Subcutaneous abdominal adipose tissue (tissue), 5 donors: Measurements from ENCODE around the gene DPP6.

ENCODE experiments used
- H3K27ac ChIP-seq: one replicate; pipeline ENCODE4 v1.7.0; 2013; ENCODE audit warnings: low read depth, mild to moderate bottlenecking, inconsistent platforms, low read length, moderate library complexity
- H3K27me3 ChIP-seq, 5 donors: one replicate each; pipeline ENCODE4 v1.7.0; 2013; ENCODE audit warnings: low read length in 5 of 5, inconsistent platforms in 1 of 5; ENCODE audit not compliant: control insufficient read depth in 5 of 5, insufficient read depth in 4 of 5
- H3K36me3 ChIP-seq, 5 donors: one replicate each; pipeline ENCODE4 v1.7.0; 2013; ENCODE audit warnings: low read length in 5 of 5; ENCODE audit not compliant: control insufficient read depth in 5 of 5, insufficient read depth in 5 of 5
- H3K4me1 ChIP-seq, 5 donors: one replicate each; pipeline ENCODE4 v1.7.0; 2013; ENCODE audit warnings: low read length in 5 of 5, mild to moderate bottlenecking in 3 of 5, moderate library complexity in 1 of 5; ENCODE audit not compliant: control insufficient read depth in 5 of 5, insufficient read depth in 5 of 5
- H3K4me3 ChIP-seq, 5 donors: one replicate each; pipeline ENCODE4 v1.7.0; 2013; ENCODE audit warnings: low read length in 5 of 5, low read depth in 1 of 5
- H3K9ac ChIP-seq, 5 donors: one replicate each; pipeline ENCODE4 v1.7.0; 2013; ENCODE audit warnings: low read length in 5 of 5, mild to moderate bottlenecking in 4 of 5, moderate library complexity in 3 of 5
- H3K9me3 ChIP-seq, 5 donors: one replicate each; pipeline ENCODE4 v1.7.0; 2013; ENCODE audit warnings: low read length in 5 of 5; ENCODE audit not compliant: control insufficient read depth in 5 of 5
- donor health status: healthy.
- donor health status: healthy.
- donor health status: healthy.
- donor health status: healthy.
- donor health status: healthy.

Gene DPP6

DNA sequence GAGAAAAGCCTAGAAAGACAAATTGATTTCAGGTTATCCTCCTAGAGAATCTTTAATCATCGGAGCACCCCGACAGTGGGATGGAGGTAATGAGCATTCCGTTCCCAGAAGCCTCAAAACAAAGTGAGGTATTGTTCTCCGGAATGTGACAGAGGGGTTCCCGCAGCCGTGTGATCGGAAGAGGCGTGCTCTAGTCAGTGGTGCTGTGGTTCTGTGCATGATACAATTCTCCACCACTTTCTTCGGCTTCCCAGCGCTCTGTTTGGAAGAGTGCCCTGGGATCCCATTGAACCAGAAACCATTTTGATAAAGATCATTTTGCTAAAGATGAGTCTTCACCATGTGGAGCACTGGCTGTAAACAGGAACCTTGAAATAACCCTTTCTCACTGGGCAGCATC is 516.1 kb downstream of the DPP6 start:
- Histone ChIP-seq H3K27ac (no peak overlapping the region), H3K4me1 (no peaks in the 10 kb centered on the region), H3K4me3 (no peak overlapping the region), H3K9ac (no peak overlapping the region), H3K9me3 (peaks cover 0 to 3% (median 0%) of the 10 kb centered on the region in 5 donors), H3K36me3 (no peaks in the 10 kb centered on the region), H3K27me3 (no peaks in the 10 kb centered on the region)

DNA sequence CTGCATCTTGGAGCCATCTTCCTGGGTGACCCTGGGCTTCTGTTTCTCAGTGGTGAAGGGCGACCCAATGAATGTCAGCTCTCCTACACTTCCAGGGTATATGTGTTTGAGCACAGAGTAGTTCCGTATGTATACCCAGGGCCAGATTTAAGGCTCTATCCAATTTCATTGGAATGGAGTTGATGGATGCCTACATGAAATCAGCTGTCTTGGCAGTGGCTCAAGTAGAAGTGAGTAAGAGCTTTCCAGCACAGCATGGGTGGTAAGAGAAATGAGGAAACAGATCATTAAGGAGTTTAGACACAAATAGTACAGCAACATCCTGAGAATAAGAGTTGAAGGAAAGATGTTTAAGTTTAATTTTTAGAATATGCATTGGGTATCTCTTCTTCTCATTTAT is 517.7 kb downstream of the DPP6 start:
- Histone ChIP-seq H3K27me3 (no peaks in the 10 kb centered on the region), H3K4me3 (no peak overlapping the region)

DNA sequence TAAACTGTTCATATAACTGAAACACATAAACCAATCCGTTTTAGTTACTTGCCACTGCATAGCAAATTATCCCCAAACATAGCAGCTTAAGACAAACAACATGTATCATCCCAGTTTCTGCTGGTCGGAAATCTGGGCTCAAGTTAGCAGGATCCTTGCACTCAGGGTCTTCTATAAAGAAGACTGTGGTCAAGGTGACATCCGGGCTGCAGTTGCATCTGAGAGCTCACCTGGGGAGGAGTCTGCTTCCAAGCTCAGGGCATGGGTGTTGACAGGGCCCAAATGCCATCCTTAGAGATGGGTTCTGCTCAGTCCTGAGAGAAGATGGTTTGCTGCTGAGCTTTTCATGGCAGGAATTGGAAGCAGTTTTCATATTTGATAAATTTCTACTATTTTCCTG is 519.6 kb downstream of the DPP6 start:
- no peaks in the 10 kb centered on the region for H3K4me1 ChIP-seq
- H3K9ac ChIP-seq = no peak overlapping the region
- no peaks in the 10 kb centered on the region for H3K36me3 ChIP-seq
- no peaks in the 10 kb centered on the region for H3K27me3 ChIP-seq
- H3K27ac ChIP-seq = no peak overlapping the region
- peaks cover 0 to under 1% (median 0%) of the 10 kb centered on the region in 5 donors for H3K9me3 ChIP-seq
- no peak overlapping the region for H3K4me3 ChIP-seq

More for the DNA sequence above, 517.7 kb downstream of the DPP6 start:
- Histone ChIP-seq H3K4me1 (no peaks in the 10 kb centered on the region), H3K9ac (no peak overlapping the region), H3K27ac (no peak overlapping the region), H3K9me3 (no peaks in the 10 kb centered on the region), H3K36me3 (no peaks in the 10 kb centered on the region)

DNA sequence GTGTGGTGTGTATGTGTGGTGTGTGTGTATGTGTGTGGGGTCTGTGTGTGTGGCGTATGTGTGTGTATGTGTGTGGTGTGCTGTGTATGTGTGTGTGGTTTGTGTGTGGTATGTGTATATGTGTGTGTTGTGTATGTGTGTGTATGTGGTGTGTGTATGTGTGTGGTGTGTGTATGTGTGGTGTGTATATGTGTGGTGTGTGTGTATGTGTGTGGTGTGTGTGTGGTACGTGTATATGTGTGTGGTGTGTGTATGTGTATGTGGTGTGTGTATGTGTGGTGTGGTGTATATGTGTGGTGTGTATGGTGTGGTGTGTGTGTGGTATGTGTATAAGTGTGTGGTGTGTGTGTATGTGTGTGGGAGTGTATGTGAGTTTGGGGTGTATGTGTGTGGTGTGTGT is 522.0 kb downstream of the DPP6 start:
- no peak overlapping the region for H3K9ac ChIP-seq
- H3K4me3 ChIP-seq = no peak overlapping the region
- no peaks in the 10 kb centered on the region for H3K4me1 ChIP-seq
- no peaks in the 10 kb centered on the region for H3K27me3 ChIP-seq
- H3K27ac ChIP-seq = no peak overlapping the region
- peaks cover 0 to 3% (median 0%) of the 10 kb centered on the region in 5 donors for H3K9me3 ChIP-seq
- no peaks in the 10 kb centered on the region for H3K36me3 ChIP-seq

DNA sequence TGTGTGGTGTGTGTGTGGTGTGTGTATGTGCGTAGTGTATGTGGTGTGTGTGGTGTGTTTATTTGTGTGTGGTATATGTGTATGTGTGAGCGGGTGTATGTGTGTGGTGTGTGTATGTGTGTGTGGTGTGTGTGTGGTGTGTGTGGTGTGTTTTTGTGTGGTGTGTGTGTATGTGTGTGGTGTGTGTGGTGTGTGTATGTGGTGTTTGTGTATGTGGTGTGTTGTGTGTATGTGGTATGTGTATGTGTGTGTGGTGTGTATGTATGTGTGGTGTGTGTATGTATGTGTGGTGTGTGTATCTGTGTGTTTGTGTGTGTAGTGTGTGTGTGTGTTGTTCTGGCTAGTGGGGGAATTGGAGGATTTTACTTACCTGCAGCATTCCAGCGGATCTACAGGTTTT is 523.3 kb downstream of the DPP6 start:
- Histone ChIP-seq H3K27ac (no peak overlapping the region), H3K27me3 (no peaks in the 10 kb centered on the region), H3K9ac (no peak overlapping the region), H3K36me3 (no peaks in the 10 kb centered on the region), H3K4me3 (no peak overlapping the region), H3K4me1 (no peaks in the 10 kb centered on the region), H3K9me3 (peaks cover 0 to 3% (median 0%) of the 10 kb centered on the region in 5 donors)

DNA sequence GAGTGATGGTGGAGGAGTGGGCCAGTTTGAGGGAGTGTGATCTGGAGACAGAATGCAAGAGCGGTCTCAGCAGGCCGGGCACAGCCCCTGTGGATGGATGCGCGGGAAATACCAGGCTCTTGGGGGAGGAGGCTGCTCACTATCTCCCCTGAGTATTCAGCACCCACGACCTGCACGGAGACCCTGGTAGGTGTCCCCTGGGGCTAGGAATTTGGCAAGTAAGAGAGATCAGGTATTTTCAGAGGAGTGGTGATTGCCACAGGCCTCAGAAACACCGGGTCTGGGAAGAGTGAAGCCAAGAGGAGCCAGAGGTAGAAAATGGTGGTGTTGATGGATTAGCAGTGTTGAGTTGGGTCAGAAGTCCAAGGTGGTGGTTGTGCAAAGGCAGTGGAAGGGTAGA is 524.4 kb downstream of the DPP6 start:
- Histone ChIP-seq H3K36me3 (no peaks in the 10 kb centered on the region), H3K4me1 (no peaks in the 10 kb centered on the region), H3K9me3 (peaks cover 0 to 3% (median 0%) of the 10 kb centered on the region in 5 donors), H3K4me3 (no peak overlapping the region), H3K9ac (no peak overlapping the region), H3K27me3 (no peaks in the 10 kb centered on the region), H3K27ac (no peak overlapping the region)

DNA sequence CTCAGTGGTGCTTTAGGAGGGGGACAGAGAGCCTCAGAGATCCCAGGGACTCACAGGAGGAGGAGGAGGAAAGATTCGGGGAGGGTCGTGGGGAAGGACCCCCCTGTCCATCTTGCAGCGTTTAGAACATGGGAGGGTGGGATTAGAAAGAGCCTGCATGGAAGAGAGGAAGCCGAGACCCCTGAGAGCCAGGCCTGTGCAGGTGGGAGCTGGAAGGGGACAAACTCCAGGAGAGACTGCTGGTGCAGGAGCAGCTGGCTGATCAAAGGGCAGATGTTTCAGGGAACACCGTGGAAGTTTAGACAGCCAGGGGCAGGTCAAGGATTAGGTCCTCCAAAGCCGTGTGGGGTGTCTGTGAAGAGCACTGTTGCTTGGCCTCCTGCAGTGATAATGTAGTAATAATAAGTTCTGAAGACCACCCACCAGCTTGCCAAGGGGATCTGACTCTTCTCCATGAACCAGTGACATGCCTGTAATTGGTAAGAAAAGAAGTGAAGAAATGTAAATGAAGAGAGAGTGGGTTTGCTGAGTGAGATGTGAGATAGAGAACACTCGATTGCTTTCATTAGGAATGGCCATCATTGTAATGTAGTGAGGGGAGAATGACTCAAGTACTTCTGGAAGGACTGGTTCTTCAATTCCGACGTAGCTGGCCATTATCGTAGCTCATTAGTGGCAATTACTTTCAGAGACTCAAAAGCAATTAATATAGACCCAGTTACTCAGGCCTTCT is 525.1 kb downstream of the DPP6 start:
- no peak overlapping the region for H3K4me3 ChIP-seq
- no peak overlapping the region for H3K27ac ChIP-seq
- H3K4me1 ChIP-seq = no peaks in the 10 kb centered on the region

DNA sequence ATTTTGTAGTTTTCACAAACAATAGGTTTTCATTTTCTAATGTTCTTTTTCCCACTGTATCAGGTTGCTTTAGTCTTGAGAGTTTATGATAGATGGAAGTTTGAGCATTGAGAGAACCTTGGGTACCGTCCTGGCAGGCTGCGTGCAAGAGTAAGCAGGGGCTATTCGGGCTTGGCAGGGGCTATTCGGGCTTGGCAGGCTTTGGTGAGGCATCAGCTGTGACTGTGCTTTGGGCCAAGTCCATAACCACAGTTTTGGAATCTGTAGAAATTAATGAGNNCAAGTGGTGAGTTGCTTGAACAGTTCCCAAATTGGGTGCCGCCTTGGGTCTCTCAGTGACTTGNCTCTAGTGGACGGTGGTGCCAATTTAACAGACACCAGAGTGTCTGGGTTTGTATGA is 526.1 kb downstream of the DPP6 start:
- H3K27me3 ChIP-seq = no peaks in the 10 kb centered on the region
- no peak overlapping the region for H3K27ac ChIP-seq
- H3K4me1 ChIP-seq = no peaks in the 10 kb centered on the region
- H3K9ac ChIP-seq = no peak overlapping the region
- no peak overlapping the region for H3K4me3 ChIP-seq
- H3K36me3 ChIP-seq = no peaks in the 10 kb centered on the region
- peaks cover 0 to 3% (median 0%) of the 10 kb centered on the region in 5 donors for H3K9me3 ChIP-seq

More for the DNA sequence above, 525.1 kb downstream of the DPP6 start:
- Histone ChIP-seq H3K9me3 (peaks cover 0 to 3% (median 0%) of the 10 kb centered on the region in 5 donors), H3K36me3 (no peaks in the 10 kb centered on the region), H3K9ac (no peak overlapping the region), H3K27me3 (no peaks in the 10 kb centered on the region)

DNA sequence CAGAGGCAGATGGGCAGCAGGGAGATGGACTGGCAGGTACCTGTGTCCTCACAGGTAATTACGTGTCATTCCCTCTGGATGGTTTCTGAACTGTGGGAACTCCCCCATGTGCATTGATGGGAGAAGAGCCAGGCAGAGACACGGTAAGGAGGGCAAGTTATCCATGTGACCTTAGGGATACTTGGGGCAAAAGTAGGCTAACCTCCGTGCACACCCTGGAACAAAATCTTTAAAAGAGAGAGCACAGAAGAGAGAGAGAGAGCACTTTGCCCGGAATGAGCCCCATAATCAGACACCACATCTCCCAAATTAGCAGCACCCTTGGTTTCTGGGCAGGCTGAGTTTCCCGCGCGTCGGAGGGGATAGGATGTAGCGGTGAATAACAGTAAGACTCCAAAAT is 527.5 kb downstream of the DPP6 start:
- H3K4me3 ChIP-seq = no peak overlapping the region
- peaks cover 0 to 4% (median 0%) of the 10 kb centered on the region in 5 donors for H3K4me1 ChIP-seq
- H3K27me3 ChIP-seq = no peaks in the 10 kb centered on the region
- no peaks in the 10 kb centered on the region for H3K36me3 ChIP-seq
- H3K27ac ChIP-seq = no peak overlapping the region
- no peak overlapping the region for H3K9ac ChIP-seq
- peaks cover 0 to 3% (median 0%) of the 10 kb centered on the region in 5 donors for H3K9me3 ChIP-seq

DNA sequence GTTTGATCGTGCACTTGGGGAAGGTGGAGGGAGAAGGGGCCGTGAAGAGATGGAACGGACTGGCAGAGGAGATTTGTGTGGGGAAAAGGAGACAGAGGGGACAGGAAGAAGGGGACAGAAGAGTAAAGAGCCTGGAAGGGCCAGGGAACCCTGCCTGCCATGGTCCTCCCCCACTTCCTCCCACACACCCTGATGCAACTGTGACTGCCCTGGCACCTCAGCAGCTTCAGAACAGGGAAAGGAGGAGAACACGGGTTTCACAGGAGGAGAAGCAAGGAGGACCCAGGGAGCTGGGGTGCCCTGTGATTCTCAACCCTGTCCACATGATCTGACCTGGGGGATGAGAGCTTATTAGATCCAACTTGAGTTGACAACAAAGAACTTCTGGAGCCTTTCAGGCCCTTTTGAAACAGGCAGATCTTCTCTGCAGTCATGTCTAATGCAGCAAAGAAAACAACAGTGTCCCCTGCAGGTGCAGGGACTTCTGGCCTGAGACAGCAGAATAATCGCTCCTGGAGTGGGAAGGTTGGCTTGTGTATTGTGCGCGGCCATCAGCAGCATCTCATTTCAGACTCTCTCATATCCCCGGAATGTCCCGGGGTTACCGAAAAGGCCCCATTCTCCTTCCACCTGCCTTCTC is 529.2 kb downstream of the DPP6 start:
- H3K9me3 ChIP-seq = peaks cover 0 to 3% (median 0%) of the 10 kb centered on the region in 5 donors
- H3K4me3 ChIP-seq = no peak overlapping the region
- H3K4me1 ChIP-seq = peaks cover 0 to 4% (median 0%) of the 10 kb centered on the region in 5 donors
- no peaks in the 10 kb centered on the region for H3K27me3 ChIP-seq
- H3K27ac ChIP-seq = no peak overlapping the region
- no peaks in the 10 kb centered on the region for H3K36me3 ChIP-seq
- no peak overlapping the region for H3K9ac ChIP-seq
